ENCODE results near the gene ARID1A. TPM values are rescaled to one million over a fixed set of nuclear protein-coding genes. Genes with fewer than 3 reads are reported as not detected.

Gene ARID1A
- total RNA-seq, 1 donor from 2014 or later, result 187 TPM

DNA sequence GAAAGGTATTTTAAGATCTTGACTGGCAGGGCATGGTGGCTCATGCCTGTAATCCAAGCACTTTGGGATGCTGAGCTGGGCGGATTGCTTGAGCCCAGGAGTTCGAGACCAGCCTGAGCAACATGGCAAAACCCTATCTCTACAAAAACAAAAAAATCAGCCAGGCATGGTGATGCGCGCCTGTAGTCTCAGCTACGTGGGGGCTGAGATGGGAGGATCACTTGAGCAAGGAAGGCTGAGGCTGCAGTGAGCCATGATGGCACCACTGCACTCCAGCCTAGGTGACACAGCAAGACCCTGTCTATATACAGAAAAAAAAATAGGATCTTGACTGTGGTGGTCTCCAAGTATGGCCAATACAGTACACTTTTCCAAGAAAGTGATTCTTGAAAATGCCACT, 16.0 kb downstream of the ARID1A start:
- no peak overlapping the region for H3K27ac Mint-ChIP-seq (ENCODE audit: unreplicated experiment)
- TF ChIP-seq, protein P1, sequence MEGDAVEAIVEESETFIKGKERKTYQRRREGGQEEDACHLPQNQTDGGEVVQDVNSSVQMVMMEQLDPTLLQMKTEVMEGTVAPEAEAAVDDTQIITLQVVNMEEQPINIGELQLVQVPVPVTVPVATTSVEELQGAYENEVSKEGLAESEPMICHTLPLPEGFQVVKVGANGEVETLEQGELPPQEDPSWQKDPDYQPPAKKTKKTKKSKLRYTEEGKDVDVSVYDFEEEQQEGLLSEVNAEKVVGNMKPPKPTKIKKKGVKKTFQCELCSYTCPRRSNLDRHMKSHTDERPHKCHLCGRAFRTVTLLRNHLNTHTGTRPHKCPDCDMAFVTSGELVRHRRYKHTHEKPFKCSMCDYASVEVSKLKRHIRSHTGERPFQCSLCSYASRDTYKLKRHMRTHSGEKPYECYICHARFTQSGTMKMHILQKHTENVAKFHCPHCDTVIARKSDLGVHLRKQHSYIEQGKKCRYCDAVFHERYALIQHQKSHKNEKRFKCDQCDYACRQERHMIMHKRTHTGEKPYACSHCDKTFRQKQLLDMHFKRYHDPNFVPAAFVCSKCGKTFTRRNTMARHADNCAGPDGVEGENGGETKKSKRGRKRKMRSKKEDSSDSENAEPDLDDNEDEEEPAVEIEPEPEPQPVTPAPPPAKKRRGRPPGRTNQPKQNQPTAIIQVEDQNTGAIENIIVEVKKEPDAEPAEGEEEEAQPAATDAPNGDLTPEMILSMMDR (IDR thresholded peaks at IDR 0.05; ENCODE audit: partially characterized antibody, unreplicated experiment), result no peak
- no peaks in the 10 kb centered on the region for H3K36me3 Mint-ChIP-seq (ENCODE audit: unreplicated experiment)
- no peaks in the 10 kb centered on the region for H3K27me3 Mint-ChIP-seq (ENCODE audit: unreplicated experiment)
- no peaks in the 10 kb centered on the region for H3K9me3 Mint-ChIP-seq (ENCODE audit: unreplicated experiment)
- DNase-seq, result no peak
- H3K4me3 Mint-ChIP-seq (ENCODE audit: unreplicated experiment), result no peak overlapping the region
- peaks cover 28% of the 10 kb centered on the region for H3K4me1 Mint-ChIP-seq (ENCODE audit: low read depth, unreplicated experiment)

DNA sequence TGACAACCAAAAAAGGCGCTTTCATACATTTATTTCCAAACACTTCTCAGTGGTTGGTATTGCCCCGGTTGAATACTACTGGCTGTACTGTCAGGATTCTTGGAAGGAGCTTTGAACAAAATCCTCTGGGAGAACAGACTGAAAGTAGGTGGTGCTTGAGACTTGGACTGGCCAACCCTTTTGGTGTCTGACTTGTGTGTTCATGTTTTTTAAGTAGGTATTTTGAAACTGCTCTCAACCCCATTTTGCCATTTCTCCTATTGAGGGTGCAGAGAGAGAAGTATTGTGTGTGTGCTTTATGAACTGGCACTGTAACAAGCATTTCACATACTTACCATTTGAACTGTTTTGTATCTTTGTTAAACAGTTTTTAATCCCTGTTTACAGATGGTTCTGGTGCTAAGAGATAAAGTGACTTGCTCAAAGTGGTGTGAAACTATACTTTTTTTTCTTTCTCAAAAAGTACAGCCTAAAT, 21.2 kb downstream of the ARID1A start:
- H3K36me3 Mint-ChIP-seq (ENCODE audit: unreplicated experiment), result no peaks in the 10 kb centered on the region
- TF ChIP-seq, protein P1 (IDR thresholded peaks at IDR 0.05; ENCODE audit: partially characterized antibody, unreplicated experiment), result no peak
- peaks cover 2% of the 10 kb centered on the region for H3K9me3 Mint-ChIP-seq (ENCODE audit: unreplicated experiment)
- H3K27me3 Mint-ChIP-seq (ENCODE audit: unreplicated experiment), result no peaks in the 10 kb centered on the region
- no peak for DNase-seq
- H3K4me1 Mint-ChIP-seq (ENCODE audit: low read depth, unreplicated experiment), result peaks cover 43% of the 10 kb centered on the region
- no peak overlapping the region for H3K4me3 Mint-ChIP-seq (ENCODE audit: unreplicated experiment)
- peak overlapping the region; percentile 17 for H3K27ac Mint-ChIP-seq (ENCODE audit: unreplicated experiment)

DNA sequence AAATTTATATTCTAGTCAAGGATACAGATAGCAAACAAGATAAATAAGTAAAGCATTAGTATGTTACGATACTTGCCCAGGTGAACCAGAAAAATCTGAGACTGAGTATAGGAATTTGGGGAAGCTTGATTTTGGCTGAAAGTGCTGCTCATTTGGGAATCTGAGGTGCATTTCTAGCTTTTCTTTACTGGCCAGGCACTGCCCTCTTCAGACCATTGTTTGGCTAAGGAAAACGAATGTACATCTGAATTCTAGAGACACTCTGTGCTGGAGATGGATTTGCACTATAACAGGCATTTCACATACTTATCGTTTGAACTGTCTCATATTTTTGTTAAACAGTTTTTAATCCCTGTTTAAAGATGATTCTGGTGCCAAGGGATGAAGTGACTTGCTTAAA, 23.4 kb downstream of the ARID1A start:
- H3K9me3 Mint-ChIP-seq (ENCODE audit: unreplicated experiment), result peaks cover 10% of the 10 kb centered on the region

DNA sequence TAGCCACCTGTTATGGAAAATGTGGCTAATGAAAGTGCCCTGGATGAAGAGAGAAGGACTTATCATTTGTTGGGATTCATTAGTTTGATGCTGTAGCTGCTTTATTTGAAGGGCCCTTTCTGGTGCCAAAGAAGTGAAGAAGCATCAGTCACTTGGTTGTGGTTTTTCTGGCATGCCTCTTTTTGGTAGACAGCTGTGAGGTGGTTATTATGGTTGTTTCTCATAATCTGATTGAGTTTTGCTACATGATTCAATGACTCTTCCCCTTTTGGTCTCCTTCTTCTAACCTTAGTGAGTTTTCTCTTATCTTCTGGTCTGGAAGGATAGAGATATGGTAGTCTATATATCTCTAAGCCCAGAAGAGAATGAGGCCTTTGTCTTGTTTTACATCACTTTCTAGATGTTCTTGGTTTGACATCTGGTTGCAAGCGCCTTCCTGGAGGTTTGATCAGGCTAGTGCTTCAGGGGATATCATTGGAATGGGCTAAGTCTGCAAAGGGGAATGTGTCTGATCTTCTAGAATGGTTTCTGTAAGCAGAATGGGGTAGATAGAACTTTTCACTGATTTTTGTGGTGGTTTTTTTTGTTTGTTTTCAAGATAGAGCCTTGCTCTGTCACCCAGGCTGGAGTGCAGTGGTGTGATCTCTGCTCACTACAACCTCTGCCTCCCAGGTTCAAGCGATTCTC, 26.0 kb downstream of the ARID1A start:
- H3K4me3 Mint-ChIP-seq (ENCODE audit: unreplicated experiment), result peak overlapping the region; percentile 76
- peaks cover 50% of the 10 kb centered on the region for H3K4me1 Mint-ChIP-seq (ENCODE audit: low read depth, unreplicated experiment)

More for the DNA sequence above, 23.4 kb downstream of the ARID1A start:
- Mint-ChIP-seq H3K27ac (ENCODE audit: unreplicated experiment) (peak overlapping the region; percentile 33), H3K27me3 (ENCODE audit: unreplicated experiment) (peaks cover 3% of the 10 kb centered on the region), H3K36me3 (ENCODE audit: unreplicated experiment) (no peaks in the 10 kb centered on the region), H3K4me1 (ENCODE audit: low read depth, unreplicated experiment) (peaks cover 49% of the 10 kb centered on the region), H3K4me3 (ENCODE audit: unreplicated experiment) (no peak overlapping the region)
- no peak for DNase-seq
- TF ChIP-seq, protein P1 (IDR thresholded peaks at IDR 0.05; ENCODE audit: partially characterized antibody, unreplicated experiment), result no peak

More for the DNA sequence above, 26.0 kb downstream of the ARID1A start:
- H3K27me3 Mint-ChIP-seq (ENCODE audit: unreplicated experiment), result peaks cover 3% of the 10 kb centered on the region
- H3K9me3 Mint-ChIP-seq (ENCODE audit: unreplicated experiment), result peaks cover 11% of the 10 kb centered on the region
- TF ChIP-seq, protein P1 (IDR thresholded peaks at IDR 0.05; ENCODE audit: partially characterized antibody, unreplicated experiment), result no peak
- no peak for DNase-seq
- H3K36me3 Mint-ChIP-seq (ENCODE audit: unreplicated experiment), result no peaks in the 10 kb centered on the region
- H3K27ac Mint-ChIP-seq (ENCODE audit: unreplicated experiment), result peak overlapping the region; percentile 97
